LNCAP (cell line): Measurements from ENCODE around the gene VTCN1.

Source experiments
- TF ChIP-seq, protein P1 (sequence below): fragments of 450-650 bp; IDR thresholded peaks from 2 replicates; pipeline ENCODE4 v1.5.1; 2017; ENCODE audit warnings: mild to moderate bottlenecking

The VTCN1 gene

DNA sequence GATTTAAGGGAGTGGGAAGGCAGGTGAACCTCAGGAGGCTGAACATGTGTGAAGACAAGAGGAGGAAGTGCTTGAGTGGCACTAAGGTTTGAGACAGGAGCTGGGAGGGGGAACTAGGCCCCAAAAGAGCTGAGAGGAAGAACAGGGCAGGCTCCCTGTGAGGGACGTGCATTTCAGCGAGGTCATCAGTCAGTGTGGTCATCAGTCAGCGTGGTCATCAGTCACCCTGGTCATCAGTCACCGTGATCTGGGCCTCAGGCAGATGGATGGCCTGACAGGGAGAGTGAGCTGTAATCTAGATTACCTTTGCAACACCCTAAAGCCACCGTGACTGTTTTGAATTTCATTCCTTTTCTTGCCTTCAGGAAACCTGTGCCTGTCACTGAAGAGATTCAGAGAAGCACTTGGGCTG lies 29.1 kb downstream of the VTCN1 start:
- TF ChIP-seq, protein P1, sequence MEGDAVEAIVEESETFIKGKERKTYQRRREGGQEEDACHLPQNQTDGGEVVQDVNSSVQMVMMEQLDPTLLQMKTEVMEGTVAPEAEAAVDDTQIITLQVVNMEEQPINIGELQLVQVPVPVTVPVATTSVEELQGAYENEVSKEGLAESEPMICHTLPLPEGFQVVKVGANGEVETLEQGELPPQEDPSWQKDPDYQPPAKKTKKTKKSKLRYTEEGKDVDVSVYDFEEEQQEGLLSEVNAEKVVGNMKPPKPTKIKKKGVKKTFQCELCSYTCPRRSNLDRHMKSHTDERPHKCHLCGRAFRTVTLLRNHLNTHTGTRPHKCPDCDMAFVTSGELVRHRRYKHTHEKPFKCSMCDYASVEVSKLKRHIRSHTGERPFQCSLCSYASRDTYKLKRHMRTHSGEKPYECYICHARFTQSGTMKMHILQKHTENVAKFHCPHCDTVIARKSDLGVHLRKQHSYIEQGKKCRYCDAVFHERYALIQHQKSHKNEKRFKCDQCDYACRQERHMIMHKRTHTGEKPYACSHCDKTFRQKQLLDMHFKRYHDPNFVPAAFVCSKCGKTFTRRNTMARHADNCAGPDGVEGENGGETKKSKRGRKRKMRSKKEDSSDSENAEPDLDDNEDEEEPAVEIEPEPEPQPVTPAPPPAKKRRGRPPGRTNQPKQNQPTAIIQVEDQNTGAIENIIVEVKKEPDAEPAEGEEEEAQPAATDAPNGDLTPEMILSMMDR, result no peak

DNA sequence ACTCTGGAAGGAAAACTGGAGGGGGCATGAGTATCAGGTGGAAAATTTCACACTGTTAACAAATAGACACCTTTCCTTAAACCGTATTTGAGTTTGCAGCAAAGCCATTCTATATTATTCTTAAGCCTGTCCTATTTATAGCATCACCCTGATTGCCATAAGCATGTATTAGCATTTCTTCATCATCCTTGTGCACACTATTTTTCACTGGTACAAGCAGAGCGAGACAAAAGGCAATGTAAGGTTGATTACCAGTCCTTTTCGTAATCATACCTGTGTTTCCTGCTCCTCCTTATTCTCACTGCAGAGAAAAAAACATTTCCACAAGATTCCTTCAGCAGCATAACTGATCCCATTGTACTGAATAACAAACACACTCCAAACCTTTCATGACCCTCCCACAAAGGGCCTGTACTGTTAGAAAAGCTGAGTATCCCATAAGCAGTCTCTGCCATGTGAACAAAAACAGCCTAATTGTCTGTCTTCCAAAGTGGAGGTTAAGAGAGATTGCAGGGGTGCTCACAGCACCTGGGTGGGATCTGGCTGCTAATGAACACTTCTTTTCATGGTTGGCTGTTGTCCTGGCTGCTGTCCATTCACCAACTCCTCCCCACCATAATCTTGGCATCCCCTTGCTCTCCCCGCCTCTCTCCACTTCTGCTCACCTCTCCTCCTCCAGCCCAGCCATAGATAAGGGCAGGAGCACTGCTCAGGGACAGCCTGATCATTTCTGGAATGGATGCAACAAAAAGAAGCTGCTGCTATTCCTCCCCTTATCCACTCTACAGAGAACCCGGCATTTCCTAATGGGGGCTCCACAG lies 30.4 kb downstream of the VTCN1 start:
- TF ChIP-seq, protein P1, result no peak

DNA sequence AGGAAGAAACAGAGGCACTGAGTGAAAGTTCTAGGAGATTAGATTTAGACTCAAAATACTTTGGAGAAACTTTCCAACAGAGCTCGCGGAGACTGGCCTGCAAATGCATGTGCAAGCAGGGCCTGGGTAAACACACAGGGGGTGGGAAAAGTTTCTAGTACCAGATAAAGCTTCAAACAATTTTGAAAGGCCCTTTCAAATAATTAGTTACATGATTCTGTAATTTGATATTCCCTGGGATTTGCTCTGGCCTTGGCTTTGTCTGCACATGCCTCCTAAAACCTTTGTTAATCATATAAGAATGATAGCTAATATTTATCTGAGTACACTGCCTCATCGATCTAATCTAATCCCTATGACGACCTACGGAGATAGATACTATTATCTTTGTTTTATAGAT lies 31.3 kb downstream of the VTCN1 start:
- TF ChIP-seq, protein P1, result no peak

DNA sequence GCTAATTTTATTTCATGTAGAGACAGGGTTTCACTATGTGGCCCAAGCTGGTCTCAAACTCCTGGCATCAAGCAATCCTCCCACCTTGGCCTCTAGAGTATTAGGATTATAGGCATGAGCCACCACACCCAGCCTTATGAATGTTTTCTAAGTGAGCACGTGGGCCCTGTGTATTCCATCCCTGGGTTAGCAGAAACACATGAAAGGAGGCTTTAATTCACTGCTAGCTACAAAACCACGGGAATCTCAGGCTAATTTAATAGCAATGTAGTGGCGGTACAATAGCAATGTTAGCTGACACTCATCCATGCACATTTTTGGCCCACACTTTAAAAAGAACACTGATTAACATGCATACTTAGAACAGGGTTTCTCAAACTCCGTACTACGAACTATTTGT lies 32.0 kb downstream of the VTCN1 start:
- TF ChIP-seq, protein P1, result no peak

DNA sequence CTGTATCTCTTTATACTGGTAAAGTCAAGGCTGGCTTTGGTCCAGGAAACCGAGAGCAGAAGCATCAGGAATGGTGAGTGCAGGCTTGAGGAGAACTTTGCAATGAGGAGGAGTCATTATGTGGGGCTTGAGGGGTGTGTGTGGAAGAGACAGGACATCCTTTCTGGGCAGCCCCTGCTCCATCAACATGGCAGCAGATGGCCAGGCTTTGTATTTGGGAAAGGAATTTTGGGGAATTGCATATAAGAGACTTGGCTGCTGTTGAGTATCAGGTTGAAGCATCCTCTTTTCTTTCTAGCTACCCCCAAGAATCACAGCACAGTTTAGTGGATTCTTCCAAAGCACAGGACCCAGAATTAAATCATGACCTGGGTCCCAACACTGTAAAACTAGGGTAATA lies 33.4 kb downstream of the VTCN1 start:
- TF ChIP-seq, protein P1, result no peak

DNA sequence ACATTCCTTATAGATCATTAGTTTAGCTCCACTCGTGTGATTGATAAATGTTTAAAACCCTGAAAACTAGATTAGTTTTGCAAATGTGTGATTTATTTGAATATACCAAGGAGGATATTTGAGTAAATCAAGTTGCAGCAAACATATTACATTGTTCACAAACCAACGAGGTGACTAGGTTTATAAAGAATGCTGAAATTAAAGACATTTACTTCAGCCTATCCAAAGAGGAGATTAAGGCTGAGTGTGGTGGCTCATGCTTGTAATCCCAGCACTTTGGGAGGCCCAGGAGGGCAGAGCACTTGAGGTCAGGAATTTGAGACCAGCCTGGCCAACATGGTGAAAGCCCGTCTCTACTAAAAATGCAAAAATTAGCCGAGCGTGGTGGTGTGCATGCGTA lies 34.1 kb downstream of the VTCN1 start:
- TF ChIP-seq, protein P1, result no peak

DNA sequence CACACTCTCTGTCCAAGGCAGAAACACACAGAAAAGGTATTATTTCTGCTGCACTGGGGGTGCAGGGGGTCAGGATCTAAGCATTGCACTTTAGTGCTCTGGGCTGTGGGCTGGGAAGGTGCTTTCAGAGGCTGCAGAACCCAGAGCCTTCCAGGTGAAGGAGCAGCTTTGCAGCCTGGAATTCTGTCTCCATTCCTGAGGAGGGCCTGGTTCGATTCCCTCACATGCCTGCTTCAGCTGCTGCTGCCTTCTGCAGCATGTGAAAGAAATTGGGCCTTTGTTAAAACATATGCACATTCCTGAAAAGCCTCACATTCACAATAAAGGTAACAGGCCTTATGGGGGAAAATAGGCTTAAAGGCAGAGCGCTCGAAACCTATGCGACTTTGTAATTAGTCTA lies 35.9 kb downstream of the VTCN1 start:
- TF ChIP-seq, protein P1, result no peak
